Prostate gland (tissue), 2 donors: Measurements from ENCODE around the gene DKC1. TPM values are rescaled to one million over a fixed set of nuclear protein-coding genes. Genes with fewer than 3 reads are reported as not detected.
A peak's percentile ranks its signal among the peaks of the same experiment; 100 is the strongest.

Experiments
- DNase-seq: peaks from one replicate; pipeline ENCODE4 v3.0.0-alpha.2; 2019; ENCODE audit warnings: low spot score
- H3K27ac ChIP-seq, 2 donors: fragments of 200-600 bp; sonication (generic); 2 replicates each; pipeline ENCODE4 v1.5.1; 2017 to 2019
- H3K27me3 ChIP-seq: fragments of 200-600 bp; sonication (generic); replicated peaks from 2 replicates; pipeline ENCODE4 v1.5.1; 2019; ENCODE audit not compliant: insufficient read depth
- H3K36me3 ChIP-seq, 2 donors: fragments of 200-600 bp; sonication (generic); 1 replicate in 1 of 2; 2 replicates in 1 of 2; pipeline versions ENCODE4 v1.5.1 to v1.8.1; 2017 to 2019
- H3K4me1 ChIP-seq: fragments of 200-600 bp; sonication (generic); replicated peaks from 2 replicates; pipeline ENCODE4 v1.5.1; 2019
- H3K4me3 ChIP-seq, 2 donors: fragments of 200-600 bp; sonication (generic); 2 replicates each; pipeline ENCODE4 v1.5.1; 2017 to 2019
- H3K9me3 ChIP-seq: fragments of 200-600 bp; sonication (generic); 2 replicates; pipeline ENCODE4 v1.5.1; 2017
- CTCF ChIP-seq, 4 experiments: fragments of 200-600 bp in 2 of 4; fragments of 450-650 bp in 2 of 4; sonication (generic) in 2 of 4; IDR thresholded peaks; 1 replicate in 3 of 4; 2 replicates in 1 of 4; pipeline ENCODE4 v1.5.1; 2016 to 2019; ENCODE audit warnings: antibody characterized with exemption in 4 of 4, mild to moderate bottlenecking in 2 of 4, moderate library complexity in 2 of 4
- POLR2A ChIP-seq: fragments of 450-650 bp; IDR thresholded peaks from one replicate; pipeline ENCODE4 v1.6.1; 2016; ENCODE audit warnings: antibody characterized with exemption, mild to moderate bottlenecking
- POLR2AphosphoS5 ChIP-seq: sonication (generic); formaldehyde crosslinking; IDR thresholded peaks from one replicate; pipeline ENCODE4 v1.6.1; 2017; ENCODE audit warnings: antibody characterized with exemption
- WGBS: methylation state at CpG from one replicate; pipeline ENCODE4 v1.1.5; 2018; 5-methylcytosine and 5-hydroxymethylcytosine counted together
- intact Hi-C: fragments of 100-400 bp; cut with DNase I; formaldehyde crosslinking; loops from one replicate; pipeline ENCODE4 v1.14.2; 2022
- total RNA-seq, 2 donors: library from RNA; depleted of rRNA; stranded (reverse); fragments of >200 nt; gene quantifications; one replicate each; pipeline ENCODE4 v1.1.0, GENCODE V29; 2016

The DKC1 gene
- total RNA-seq, 2 donors from 2014 or later = 22.6 to 58.2 TPM

- Histone ChIP-seq H3K27ac (no peak overlapping the region), H3K36me3 (no peaks in the 10 kb centered on the region), H3K4me1 (no peaks in the 10 kb centered on the region), H3K4me3 (no peak overlapping the region), H3K27me3 (no peaks in the 10 kb centered on the region), H3K9me3 (no peaks in the 10 kb centered on the region)
- no peak for DNase-seq
- WGBS = 79% methylated on average over 6 of the region's 7 CpGs
- intact Hi-C loops = no loop called here
- no peak for TF ChIP-seq POLR2AphosphoS5
- TF ChIP-seq POLR2A = no peak
- TF ChIP-seq CTCF (IDR thresholded peaks at IDR 0.05) = no peak
These were observed 26.8 kb upstream of the DKC1 start for GRCh38 chrX:154735695-154736393.

GRCh38 chrX:154737136-154737535, 25.5 kb upstream of the DKC1 start:
- 97% methylated on average over 5 of the region's 5 CpGs for WGBS
- Histone ChIP-seq H3K4me1 (no peaks in the 10 kb centered on the region), H3K4me3 (no peak overlapping the region), H3K9me3 (no peaks in the 10 kb centered on the region), H3K27ac (no peak overlapping the region), H3K27me3 (no peaks in the 10 kb centered on the region), H3K36me3 (no peaks in the 10 kb centered on the region)
- no peak for TF ChIP-seq POLR2A
- no peak for TF ChIP-seq CTCF (IDR thresholded peaks at IDR 0.05)
- no peak for TF ChIP-seq POLR2AphosphoS5
- no peak for DNase-seq
- intact Hi-C loops = no loop called here

- Histone ChIP-seq H3K9me3 (no peaks in the 10 kb centered on the region), H3K4me1 (no peaks in the 10 kb centered on the region), H3K27me3 (no peaks in the 10 kb centered on the region), H3K36me3 (no peaks in the 10 kb centered on the region), H3K4me3 (no peak overlapping the region), H3K27ac (no peak overlapping the region)
- peak; percentile 9 for TF ChIP-seq POLR2AphosphoS5
- no peak for TF ChIP-seq CTCF (IDR thresholded peaks at IDR 0.05)
- no peak for DNase-seq
- intact Hi-C loops = no loop called here
- 43% methylated on average over 8 of the region's 8 CpGs for WGBS
These were observed 24.5 kb upstream of the DKC1 start for GRCh38 chrX:154738011-154738738.

GRCh38 chrX:154739952-154740465, 22.7 kb upstream of the DKC1 start:
- no peaks in the 10 kb centered on the region for H3K27me3 ChIP-seq
- DNase-seq = no peak
- no peak overlapping the region for H3K27ac ChIP-seq
- no peak overlapping the region for H3K4me3 ChIP-seq
- H3K36me3 ChIP-seq = no peaks in the 10 kb centered on the region
- WGBS = 66% methylated on average over 2 of the region's 2 CpGs
- no peaks in the 10 kb centered on the region for H3K9me3 ChIP-seq
- intact Hi-C loops = no loop called here
- no peaks in the 10 kb centered on the region for H3K4me1 ChIP-seq
- no peak for TF ChIP-seq CTCF (IDR thresholded peaks at IDR 0.05)
- no peak for TF ChIP-seq POLR2AphosphoS5
- no peak for TF ChIP-seq POLR2A
